Measurements from ENCODE around the gene LTBP3.

LTBP3 gene

DNA sequence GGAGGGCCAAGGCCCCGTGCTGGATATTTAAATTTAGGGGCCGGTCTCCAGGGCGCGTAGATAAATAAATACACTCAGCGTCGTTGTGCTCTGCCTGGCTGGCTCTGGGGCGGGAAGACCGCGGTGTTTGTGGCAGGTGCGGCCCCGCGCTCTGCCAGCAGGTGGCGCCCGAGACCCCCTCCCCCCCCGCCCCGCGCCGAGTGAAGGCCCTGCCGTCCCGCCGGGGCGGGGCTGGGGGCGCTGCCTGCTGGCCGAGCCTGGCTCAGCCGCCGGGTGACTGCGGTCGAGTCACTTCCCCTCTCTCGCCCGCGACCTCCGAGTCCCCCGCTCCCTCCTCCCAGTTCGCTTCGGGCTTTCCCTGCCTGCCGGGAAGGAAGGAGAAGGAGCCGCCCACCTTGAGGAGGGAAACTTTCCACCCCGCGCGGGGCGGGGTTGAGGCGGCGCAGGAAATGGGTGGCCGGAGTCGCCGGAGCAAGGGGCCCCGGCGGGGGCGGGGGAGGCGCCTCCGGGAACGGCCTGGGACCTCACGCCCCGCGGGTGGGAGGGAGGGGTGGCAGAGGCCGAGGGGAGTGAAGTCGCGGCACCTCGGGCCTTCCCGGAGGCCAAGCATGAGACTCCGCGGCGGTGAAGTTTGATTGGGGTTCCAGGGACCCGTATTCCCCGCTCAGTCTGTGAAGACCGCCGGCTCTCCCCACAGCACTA is 16.1 kb upstream of the LTBP3 start (continued):
- TF ChIP-seq, protein P1, sequence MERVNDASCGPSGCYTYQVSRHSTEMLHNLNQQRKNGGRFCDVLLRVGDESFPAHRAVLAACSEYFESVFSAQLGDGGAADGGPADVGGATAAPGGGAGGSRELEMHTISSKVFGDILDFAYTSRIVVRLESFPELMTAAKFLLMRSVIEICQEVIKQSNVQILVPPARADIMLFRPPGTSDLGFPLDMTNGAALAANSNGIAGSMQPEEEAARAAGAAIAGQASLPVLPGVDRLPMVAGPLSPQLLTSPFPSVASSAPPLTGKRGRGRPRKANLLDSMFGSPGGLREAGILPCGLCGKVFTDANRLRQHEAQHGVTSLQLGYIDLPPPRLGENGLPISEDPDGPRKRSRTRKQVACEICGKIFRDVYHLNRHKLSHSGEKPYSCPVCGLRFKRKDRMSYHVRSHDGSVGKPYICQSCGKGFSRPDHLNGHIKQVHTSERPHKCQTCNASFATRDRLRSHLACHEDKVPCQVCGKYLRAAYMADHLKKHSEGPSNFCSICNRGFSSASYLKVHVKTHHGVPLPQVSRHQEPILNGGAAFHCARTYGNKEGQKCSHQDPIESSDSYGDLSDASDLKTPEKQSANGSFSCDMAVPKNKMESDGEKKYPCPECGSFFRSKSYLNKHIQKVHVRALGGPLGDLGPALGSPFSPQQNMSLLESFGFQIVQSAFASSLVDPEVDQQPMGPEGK (tag by site-specific recombination; IDR thresholded peaks at IDR 0.05): peak; percentile 65
- peak; percentile 22; the same call in 1 of the 2 replicates for TF ChIP-seq EGR2 (tag by site-specific recombination; IDR thresholded peaks at IDR 0.05; ENCODE audit: low read depth)
- TF ChIP-seq ZNF777 (tag by site-specific recombination; IDR thresholded peaks at IDR 0.05; ENCODE audit: borderline replicate concordance): no peak
- TF ChIP-seq, protein P2, sequence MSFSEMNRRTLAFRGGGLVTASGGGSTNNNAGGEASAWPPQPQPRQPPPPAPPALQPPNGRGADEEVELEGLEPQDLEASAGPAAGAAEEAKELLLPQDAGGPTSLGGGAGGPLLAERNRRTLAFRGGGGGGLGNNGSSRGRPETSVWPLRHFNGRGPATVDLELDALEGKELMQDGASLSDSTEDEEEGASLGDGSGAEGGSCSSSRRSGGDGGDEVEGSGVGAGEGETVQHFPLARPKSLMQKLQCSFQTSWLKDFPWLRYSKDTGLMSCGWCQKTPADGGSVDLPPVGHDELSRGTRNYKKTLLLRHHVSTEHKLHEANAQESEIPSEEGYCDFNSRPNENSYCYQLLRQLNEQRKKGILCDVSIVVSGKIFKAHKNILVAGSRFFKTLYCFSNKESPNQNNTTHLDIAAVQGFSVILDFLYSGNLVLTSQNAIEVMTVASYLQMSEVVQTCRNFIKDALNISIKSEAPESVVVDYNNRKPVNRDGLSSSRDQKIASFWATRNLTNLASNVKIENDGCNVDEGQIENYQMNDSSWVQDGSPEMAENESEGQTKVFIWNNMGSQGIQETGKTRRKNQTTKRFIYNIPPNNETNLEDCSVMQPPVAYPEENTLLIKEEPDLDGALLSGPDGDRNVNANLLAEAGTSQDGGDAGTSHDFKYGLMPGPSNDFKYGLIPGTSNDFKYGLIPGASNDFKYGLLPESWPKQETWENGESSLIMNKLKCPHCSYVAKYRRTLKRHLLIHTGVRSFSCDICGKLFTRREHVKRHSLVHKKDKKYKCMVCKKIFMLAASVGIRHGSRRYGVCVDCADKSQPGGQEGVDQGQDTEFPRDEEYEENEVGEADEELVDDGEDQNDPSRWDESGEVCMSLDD (tag by site-specific recombination; IDR thresholded peaks at IDR 0.05): 0 out of 2 replicates have a peak, but pooled peaks have one; percentile 25
- no peak for TF ChIP-seq SCRT1 (tag by site-specific recombination; IDR thresholded peaks at IDR 0.05; ENCODE audit: borderline replicate concordance)
- TF ChIP-seq ZNF585B (tag by site-specific recombination; IDR thresholded peaks at IDR 0.05): no peak
- TF ChIP-seq ZNF138 (tag by site-specific recombination; IDR thresholded peaks at IDR 0.05; ENCODE audit: borderline replicate concordance): no peak
- TF ChIP-seq ZNF155 (tag by site-specific recombination; IDR thresholded peaks at IDR 0.05): no peak
- TF ChIP-seq ZFP69B (tag by site-specific recombination; IDR thresholded peaks at IDR 0.05): peak; percentile 7; the same call in 1 of the 2 replicates

DNA sequence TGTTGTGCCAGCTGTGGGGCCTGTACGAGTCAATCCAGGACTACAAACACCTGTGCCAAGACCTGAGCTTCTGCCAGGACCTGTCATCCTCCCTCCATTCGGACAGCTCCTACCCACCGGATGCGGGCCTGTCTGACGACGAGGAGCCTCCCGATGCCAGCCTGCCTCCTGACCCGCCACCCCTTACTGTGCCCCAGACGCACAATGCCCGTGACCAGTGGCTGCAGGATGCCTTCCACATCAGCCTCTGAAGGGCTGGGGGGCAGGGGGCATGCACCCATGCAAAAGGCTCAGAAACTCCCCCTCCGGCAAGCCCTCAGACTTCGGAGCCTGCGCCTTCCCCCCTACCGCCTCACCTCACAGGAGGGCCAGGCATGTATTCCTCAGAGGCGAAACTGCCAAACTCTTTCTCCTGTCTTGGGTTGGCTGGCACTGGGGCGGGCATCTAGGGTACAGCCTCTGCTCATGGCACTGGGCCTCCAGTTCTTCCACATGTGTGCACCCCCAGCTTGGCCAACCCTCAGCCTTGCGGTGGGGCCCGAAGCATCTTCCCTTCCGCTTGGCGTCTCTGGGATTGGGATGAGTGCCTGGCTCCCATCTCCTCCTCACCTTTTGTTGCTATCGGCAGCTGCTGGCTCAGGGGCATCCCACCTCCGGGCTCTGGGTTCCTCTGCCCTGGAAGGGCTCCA is 15.4 kb upstream of the LTBP3 start:
- Histone ChIP-seq H3K36me3 (ENCODE audit: control insufficient read depth in 2 of 2, insufficient read depth in 1 of 2, low read length in 2 of 2) (peaks cover 0 to 13% of the 10 kb centered on the region in 2 experiments; a peak in 1 of 3 replicates), H3K27ac (ENCODE audit: extremely low read depth, low read depth, low read length) (peak overlapping the region; percentile 57), H3K4me3 (ENCODE audit: low read depth, low read length) (peak overlapping the region; percentile 60), H3K9me3 (ENCODE audit: control insufficient read depth, insufficient read depth, low read depth, low read length) (no peaks in the 10 kb centered on the region), H3K4me1 (ENCODE audit: control insufficient read depth, insufficient read depth, low read length) (peaks cover 17% of the 10 kb centered on the region; the same call in 1 of the 2 replicates)
- ChIA-PET POLR2A (interaction anchor here (0.9 to 4.2 kb wide), 9 partner anchors 10 to 151 kb away, joined by 3 to 39 read pairs (median 4); partner anchors contain the start of genes MALAT1, NEAT1 and PCNX3), CTCF (interaction anchor here (0.6 to 5.6 kb wide), 14 partner anchors 9 to 436 kb away, joined by 3 to 133 read pairs (median 6); partner anchors contain the start of gene LTBP3)
- TF ChIP-seq, protein P3, sequence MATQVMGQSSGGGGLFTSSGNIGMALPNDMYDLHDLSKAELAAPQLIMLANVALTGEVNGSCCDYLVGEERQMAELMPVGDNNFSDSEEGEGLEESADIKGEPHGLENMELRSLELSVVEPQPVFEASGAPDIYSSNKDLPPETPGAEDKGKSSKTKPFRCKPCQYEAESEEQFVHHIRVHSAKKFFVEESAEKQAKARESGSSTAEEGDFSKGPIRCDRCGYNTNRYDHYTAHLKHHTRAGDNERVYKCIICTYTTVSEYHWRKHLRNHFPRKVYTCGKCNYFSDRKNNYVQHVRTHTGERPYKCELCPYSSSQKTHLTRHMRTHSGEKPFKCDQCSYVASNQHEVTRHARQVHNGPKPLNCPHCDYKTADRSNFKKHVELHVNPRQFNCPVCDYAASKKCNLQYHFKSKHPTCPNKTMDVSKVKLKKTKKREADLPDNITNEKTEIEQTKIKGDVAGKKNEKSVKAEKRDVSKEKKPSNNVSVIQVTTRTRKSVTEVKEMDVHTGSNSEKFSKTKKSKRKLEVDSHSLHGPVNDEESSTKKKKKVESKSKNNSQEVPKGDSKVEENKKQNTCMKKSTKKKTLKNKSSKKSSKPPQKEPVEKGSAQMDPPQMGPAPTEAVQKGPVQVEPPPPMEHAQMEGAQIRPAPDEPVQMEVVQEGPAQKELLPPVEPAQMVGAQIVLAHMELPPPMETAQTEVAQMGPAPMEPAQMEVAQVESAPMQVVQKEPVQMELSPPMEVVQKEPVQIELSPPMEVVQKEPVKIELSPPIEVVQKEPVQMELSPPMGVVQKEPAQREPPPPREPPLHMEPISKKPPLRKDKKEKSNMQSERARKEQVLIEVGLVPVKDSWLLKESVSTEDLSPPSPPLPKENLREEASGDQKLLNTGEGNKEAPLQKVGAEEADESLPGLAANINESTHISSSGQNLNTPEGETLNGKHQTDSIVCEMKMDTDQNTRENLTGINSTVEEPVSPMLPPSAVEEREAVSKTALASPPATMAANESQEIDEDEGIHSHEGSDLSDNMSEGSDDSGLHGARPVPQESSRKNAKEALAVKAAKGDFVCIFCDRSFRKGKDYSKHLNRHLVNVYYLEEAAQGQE (tag by site-specific recombination; IDR thresholded peaks at IDR 0.05): peak; percentile 58; the same call in 1 of the 2 replicates
- TF ChIP-seq ZFP69B (tag by site-specific recombination; IDR thresholded peaks at IDR 0.05): peak; percentile 42; the same call in 1 of the 2 replicates
- TF ChIP-seq ZBTB8A (tag by site-specific recombination; IDR thresholded peaks at IDR 0.05): 0 out of 2 replicates have a peak, but pooled peaks have one; percentile 43
- peak; percentile 56; the same call in 1 of the 2 replicates for TF ChIP-seq ZBTB17 (tag by site-specific recombination; IDR thresholded peaks at IDR 0.05)
- TF ChIP-seq, protein P4, sequence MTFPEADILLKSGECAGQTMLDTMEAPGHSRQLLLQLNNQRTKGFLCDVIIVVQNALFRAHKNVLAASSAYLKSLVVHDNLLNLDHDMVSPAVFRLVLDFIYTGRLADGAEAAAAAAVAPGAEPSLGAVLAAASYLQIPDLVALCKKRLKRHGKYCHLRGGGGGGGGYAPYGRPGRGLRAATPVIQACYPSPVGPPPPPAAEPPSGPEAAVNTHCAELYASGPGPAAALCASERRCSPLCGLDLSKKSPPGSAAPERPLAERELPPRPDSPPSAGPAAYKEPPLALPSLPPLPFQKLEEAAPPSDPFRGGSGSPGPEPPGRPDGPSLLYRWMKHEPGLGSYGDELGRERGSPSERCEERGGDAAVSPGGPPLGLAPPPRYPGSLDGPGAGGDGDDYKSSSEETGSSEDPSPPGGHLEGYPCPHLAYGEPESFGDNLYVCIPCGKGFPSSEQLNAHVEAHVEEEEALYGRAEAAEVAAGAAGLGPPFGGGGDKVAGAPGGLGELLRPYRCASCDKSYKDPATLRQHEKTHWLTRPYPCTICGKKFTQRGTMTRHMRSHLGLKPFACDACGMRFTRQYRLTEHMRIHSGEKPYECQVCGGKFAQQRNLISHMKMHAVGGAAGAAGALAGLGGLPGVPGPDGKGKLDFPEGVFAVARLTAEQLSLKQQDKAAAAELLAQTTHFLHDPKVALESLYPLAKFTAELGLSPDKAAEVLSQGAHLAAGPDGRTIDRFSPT (tag by site-specific recombination; IDR thresholded peaks at IDR 0.05): peak; percentile 62
- TF ChIP-seq ZNF23 (tag by site-specific recombination; IDR thresholded peaks at IDR 0.05; ENCODE audit: borderline replicate concordance): no peak
- TF ChIP-seq GLIS2 (tag by site-specific recombination; IDR thresholded peaks at IDR 0.05): peak; percentile 13; the same call in 1 of the 2 replicates
- TF ChIP-seq, protein P5, sequence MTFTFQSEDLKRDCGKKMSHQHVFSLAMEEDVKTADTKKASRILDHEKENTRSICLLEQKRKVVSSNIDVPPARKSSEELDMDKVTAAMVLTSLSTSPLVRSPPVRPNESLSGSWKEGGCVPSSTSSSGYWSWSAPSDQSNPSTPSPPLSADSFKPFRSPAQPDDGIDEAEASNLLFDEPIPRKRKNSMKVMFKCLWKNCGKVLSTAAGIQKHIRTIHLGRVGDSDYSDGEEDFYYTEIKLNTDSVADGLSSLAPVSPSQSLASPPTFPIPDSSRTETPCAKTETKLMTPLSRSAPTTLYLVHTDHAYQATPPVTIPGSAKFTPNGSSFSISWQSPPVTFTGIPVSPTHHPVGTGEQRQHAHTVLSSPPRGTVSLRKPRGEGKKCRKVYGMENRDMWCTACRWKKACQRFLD (tag by site-specific recombination; IDR thresholded peaks at IDR 0.05): no peak

Measured in HEK293 (cell line).